ENCODE results near the gene TMSB4X. TPM values are rescaled to one million over a fixed set of nuclear protein-coding genes. Genes with fewer than 3 reads are reported as not detected.

Gene TMSB4X
- total RNA-seq, 4 donors from 2014 or later, result 1,261 to 2,736 (median 1,532) TPM

DNA sequence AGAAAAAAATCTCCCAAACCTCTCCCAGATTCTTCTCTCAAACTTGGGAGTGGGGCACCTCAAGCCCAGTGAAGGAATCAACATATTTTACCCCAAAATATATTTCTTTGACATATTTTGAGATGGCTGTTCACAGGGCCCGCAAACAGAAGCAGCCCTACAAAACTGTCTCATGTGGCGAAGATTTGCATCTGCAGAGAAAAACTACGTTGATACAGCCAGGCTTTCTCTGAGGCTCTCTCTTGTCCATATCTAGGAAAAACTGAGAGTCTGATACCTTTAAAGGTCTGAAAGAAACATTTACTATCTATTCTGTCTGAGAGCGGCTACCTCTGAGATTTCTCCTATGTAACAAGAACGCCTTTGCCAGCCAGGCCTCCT lies 23.3 kb upstream of the TMSB4X start:
- no peak overlapping the region for H3K4me3 ChIP-seq (ENCODE audit: low read depth, poor library complexity, severe bottlenecking)
- WGBS, 2 donors, result 86 to 92% methylated on average over 5 of the region's 5 CpGs
- intact Hi-C loops (cut with DNase I; ENCODE audit: low total_unique reads), result no loop called here
- no peak for TF ChIP-seq POLR2A (IDR thresholded peaks at IDR 0.05)
- TF ChIP-seq, protein P1, sequence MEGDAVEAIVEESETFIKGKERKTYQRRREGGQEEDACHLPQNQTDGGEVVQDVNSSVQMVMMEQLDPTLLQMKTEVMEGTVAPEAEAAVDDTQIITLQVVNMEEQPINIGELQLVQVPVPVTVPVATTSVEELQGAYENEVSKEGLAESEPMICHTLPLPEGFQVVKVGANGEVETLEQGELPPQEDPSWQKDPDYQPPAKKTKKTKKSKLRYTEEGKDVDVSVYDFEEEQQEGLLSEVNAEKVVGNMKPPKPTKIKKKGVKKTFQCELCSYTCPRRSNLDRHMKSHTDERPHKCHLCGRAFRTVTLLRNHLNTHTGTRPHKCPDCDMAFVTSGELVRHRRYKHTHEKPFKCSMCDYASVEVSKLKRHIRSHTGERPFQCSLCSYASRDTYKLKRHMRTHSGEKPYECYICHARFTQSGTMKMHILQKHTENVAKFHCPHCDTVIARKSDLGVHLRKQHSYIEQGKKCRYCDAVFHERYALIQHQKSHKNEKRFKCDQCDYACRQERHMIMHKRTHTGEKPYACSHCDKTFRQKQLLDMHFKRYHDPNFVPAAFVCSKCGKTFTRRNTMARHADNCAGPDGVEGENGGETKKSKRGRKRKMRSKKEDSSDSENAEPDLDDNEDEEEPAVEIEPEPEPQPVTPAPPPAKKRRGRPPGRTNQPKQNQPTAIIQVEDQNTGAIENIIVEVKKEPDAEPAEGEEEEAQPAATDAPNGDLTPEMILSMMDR (IDR thresholded peaks at IDR 0.05), result no peak
- no peak for DNase-seq (ENCODE audit: low spot score in 2 of 2)

DNA sequence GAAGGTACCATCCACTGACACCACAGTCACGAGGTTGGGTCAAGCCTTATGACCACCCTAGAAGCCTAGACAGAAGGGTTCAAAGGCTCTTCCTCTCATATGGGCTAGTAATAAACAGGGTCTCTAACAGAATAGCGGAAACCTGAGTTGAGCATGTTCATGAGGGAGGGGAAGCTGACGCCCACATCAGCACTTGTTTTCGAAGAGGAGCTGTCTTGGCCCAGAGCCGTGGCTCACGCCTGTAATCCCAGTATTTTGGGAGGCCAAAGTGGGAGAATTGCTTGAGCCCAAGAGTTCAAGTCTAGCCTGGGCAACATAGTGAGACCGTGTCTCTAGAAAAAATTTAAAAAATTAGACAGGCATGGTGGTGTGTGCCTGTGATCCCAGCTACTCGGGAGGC lies 21.5 kb upstream of the TMSB4X start:
- peak in 1 of 2 donors; percentile 46 for DNase-seq (ENCODE audit: low spot score in 2 of 2)
- 93 to 95% methylated on average over 7 to 8 of the region's 8 CpGs for WGBS, 2 donors
- intact Hi-C loops (cut with DNase I; ENCODE audit: low total_unique reads), result no loop called here
- H3K4me3 ChIP-seq (ENCODE audit: low read depth, poor library complexity, severe bottlenecking), result no peak overlapping the region
- TF ChIP-seq POLR2A (IDR thresholded peaks at IDR 0.05), result no peak
- TF ChIP-seq, protein P1 (IDR thresholded peaks at IDR 0.05), result no peak

DNA sequence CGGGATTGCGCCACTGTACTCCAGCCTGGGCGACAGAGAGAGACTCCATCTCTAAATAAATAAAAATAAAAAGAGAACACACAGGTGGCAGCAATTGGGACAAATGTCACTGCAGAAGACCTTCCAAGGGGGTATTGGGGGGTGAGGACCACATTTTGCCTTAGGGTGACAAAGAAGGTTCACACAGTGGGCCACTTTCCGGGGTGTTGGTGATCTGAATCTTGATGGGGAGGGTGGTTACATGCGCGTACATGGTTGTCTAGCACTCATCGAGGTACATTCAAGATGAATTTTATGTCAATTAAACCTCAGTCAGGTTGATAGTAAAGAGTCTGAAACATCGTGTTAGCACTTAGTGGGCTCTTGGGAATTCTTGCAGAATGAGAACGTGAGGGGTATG lies 20.5 kb upstream of the TMSB4X start:
- no peak overlapping the region for H3K4me3 ChIP-seq (ENCODE audit: low read depth, poor library complexity, severe bottlenecking)
- TF ChIP-seq, protein P1 (IDR thresholded peaks at IDR 0.05), result no peak
- no peak for TF ChIP-seq POLR2A (IDR thresholded peaks at IDR 0.05)
- intact Hi-C loops (cut with DNase I; ENCODE audit: low total_unique reads), result no loop called here
- peak in 1 of 2 donors; percentile 28 for DNase-seq (ENCODE audit: low spot score in 2 of 2)
- 87 to 92% methylated on average over 9 of the region's 9 CpGs for WGBS, 2 donors

DNA sequence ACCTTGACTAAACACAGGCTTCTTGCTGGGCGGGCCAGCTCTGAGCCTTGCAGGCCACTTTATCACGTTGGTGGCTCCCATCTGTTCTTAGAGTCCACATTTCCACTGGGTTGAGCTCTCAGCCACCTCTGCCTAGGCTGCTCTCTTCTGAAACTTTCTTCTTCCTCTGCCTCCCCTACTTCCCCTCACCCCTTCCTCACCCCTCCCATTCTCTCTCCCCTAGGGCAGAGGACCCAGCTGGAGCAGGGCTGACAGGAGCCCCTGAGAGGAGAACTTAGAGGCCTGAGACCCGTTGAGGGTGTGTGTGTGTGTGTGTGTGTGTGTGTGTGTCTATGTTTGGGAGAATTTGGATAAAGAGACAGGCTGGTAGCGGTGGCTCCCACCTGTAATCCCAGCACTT lies 19.9 kb upstream of the TMSB4X start:
- TF ChIP-seq, protein P1 (IDR thresholded peaks at IDR 0.05), result no peak
- no peak for TF ChIP-seq POLR2A (IDR thresholded peaks at IDR 0.05)
- WGBS, 2 donors, result 65 to 75% methylated on average over 4 of the region's 4 CpGs
- no peak overlapping the region for H3K4me3 ChIP-seq (ENCODE audit: low read depth, poor library complexity, severe bottlenecking)
- intact Hi-C loops (cut with DNase I; ENCODE audit: low total_unique reads), result no loop called here
- DNase-seq (ENCODE audit: low spot score in 2 of 2), result peak in 1 of 2 donors; percentile 50

DNA sequence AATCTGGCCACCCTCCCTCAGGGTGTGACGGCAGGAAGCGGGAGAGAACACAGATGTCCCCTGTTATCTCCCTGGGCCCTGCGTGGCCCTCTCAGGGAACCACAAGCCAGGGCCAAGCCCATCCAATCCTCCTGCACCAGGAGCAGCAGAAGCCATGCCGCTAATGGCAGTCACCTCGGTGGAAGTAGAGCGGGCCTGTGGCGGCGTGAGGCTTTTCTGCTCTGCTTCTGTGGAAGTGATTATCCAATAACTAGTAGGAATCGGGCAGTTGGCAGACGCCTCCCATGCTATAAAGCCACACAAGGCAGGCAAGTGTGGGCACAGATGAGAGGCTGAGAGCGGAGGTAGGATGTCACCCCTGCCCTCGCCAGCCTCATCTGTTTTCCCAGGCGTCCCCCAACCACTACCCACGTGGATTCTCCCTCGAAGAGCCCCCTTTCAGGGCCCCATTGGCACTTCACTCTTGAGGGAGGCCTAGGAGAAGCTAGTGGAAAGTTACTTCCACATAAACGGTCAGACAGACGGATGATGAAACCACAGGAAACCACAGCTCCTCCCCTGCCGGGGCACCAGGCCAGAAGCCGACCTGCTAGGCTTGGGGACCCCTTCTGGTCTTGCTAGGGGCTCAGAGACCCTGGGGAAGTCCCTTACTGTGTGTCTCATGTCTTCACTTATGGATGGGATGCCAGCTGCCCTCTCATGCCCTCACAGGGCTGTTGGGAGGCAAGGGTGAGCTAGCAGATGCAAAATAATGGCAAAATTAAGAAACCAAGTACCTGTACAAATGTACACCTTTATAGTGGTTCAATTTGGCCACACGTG lies 18.8 kb upstream of the TMSB4X start:
- WGBS, 2 donors, result 47 to 55% methylated on average over 16 to 20 of the region's 20 CpGs
- TF ChIP-seq POLR2A (IDR thresholded peaks at IDR 0.05), result no peak
- TF ChIP-seq, protein P1 (IDR thresholded peaks at IDR 0.05), result no peak
- H3K4me3 ChIP-seq (ENCODE audit: low read depth, poor library complexity, severe bottlenecking), result no peak overlapping the region
- peak in 1 of 2 donors; percentile 91 for DNase-seq (ENCODE audit: low spot score in 2 of 2)
- intact Hi-C loops (cut with DNase I; ENCODE audit: low total_unique reads), result no loop called here
